Memory B cell (primary cell): ENCODE data around the gene LHFPL3.
"Not testable (repeated sequence)": the region's sequence is repeated elsewhere in the genome, so short reads cannot be mapped to it uniquely, and the experiment has no call there.

ENCODE experiments used
- ATAC-seq: fragments of 150-1000 bp; cut with Tn5 transposase; 2 replicates; pipeline ENCODE4 v1.10.0; 2021; ENCODE audit warnings: low read depth, mild to moderate bottlenecking, moderate library complexity
- DNase-seq, 2 donors: peaks; one replicate each; pipeline ENCODE4 v3.0.0; 2022; ENCODE audit warnings: low spot score in 2 of 2
- H3K27ac Mint-ChIP-seq: one replicate; pipeline ENCODE4 v1.8.0; 2022; ENCODE audit warnings: mild to moderate bottlenecking, moderate library complexity, mixed read lengths
- H3K27me3 Mint-ChIP-seq: one replicate; pipeline ENCODE4 v1.8.0; 2022; ENCODE audit warnings: mixed read lengths
- H3K36me3 Mint-ChIP-seq: one replicate; pipeline ENCODE4 v1.8.0; 2022; ENCODE audit warnings: mild to moderate bottlenecking, mixed read lengths
- H3K4me1 Mint-ChIP-seq: one replicate; pipeline ENCODE4 v1.8.0; 2022; ENCODE audit warnings: mixed read lengths
- H3K4me3 Mint-ChIP-seq: one replicate; pipeline ENCODE4 v1.8.0; 2022; ENCODE audit warnings: mild to moderate bottlenecking, moderate library complexity, mixed read lengths
- H3K9me3 Mint-ChIP-seq: one replicate; pipeline ENCODE4 v1.8.0; 2022; ENCODE audit warnings: mixed read lengths

LHFPL3 gene

DNA sequence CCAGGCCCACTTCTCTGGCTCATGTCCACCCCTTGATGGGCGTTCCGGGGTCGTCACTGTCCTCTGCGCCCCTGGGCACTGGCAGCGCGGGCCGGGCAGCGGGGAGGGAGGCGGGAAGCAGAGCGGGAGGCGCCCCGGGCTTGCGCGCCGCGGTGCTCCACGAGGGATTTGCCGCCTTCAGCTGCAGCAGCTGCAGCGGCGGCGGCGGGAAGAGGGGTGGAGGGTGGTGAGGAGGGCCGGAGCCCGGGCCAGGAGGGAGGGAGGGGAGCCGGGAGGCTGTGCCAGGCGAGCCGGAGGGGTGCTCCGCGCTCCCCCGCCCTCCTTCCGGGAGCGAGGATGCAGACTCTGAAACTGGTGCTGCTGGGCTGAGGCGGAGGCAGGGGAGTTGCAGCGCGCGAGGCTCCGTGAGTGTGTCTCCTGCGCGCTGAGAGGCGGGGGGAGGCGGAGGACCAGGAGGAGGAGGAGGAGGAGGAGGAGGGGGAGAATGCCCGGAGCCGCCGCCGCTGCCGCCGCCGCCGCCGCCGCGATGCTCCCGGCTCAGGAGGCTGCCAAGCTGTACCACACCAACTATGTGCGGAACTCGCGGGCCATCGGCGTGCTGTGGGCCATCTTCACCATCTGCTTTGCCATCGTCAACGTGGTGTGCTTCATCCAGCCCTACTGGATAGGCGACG lies at the start of gene LHFPL3:
Gene LHFPL3, plus strand, starts transcription at position 308 of the 674 bp plus-strand sequence.
- Mint-ChIP-seq H3K27me3 (peaks cover 19% of the 10 kb centered on the region), H3K4me1 (no peaks in the 10 kb centered on the region), H3K36me3 (no peaks in the 10 kb centered on the region), H3K9me3 (no peaks in the 10 kb centered on the region), H3K27ac (no peak within 1 kb of the TSS), H3K4me3 (no peak within 1 kb of the TSS)
- DNase-seq (no peak), ATAC-seq (no peak)

DNA sequence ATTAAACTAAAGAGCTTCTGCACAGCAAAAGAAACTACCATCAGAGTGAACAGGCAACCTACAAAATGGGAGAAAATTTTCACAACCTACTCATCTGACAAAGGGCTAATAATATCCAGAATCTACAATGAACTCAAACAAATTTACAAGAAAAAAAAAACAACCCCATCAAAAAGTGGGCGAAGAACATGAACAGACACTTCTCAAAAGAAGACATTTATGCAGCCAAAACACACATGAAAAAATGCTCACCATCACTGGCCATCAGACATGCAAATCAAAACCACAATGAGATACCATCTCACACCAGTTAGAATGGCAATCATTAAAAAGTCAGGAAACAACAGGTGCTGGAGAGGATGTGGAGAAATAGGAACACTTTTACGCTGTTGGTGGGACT lies 46.7 kb upstream of the LHFPL3 start:
- not testable (repeated sequence) for ATAC-seq, H3K4me3 Mint-ChIP-seq, H3K9me3 Mint-ChIP-seq, H3K27me3 Mint-ChIP-seq, H3K4me1 Mint-ChIP-seq, H3K27ac Mint-ChIP-seq, H3K36me3 Mint-ChIP-seq, DNase-seq

DNA sequence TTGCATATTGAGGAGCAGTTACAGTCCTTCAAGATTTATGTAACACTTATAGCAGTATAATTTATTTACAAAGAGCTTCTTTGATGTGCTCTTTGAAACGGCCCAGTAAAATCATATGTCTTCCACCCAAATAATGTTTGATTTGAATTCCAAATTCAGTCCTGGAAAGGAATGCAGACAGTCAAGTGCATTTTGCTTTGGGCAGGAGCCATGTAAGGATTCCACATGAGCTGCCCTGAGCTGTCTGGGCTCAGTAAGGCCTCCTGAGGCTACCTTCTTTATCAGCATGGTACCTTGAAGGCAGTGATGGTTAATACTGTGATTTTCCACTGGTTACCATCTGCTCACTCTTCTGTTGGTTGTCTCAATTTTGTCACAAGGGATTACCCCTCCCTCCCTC lies 41.6 kb upstream of the LHFPL3 start:
- no peaks in the 10 kb centered on the region for H3K4me1 Mint-ChIP-seq

DNA sequence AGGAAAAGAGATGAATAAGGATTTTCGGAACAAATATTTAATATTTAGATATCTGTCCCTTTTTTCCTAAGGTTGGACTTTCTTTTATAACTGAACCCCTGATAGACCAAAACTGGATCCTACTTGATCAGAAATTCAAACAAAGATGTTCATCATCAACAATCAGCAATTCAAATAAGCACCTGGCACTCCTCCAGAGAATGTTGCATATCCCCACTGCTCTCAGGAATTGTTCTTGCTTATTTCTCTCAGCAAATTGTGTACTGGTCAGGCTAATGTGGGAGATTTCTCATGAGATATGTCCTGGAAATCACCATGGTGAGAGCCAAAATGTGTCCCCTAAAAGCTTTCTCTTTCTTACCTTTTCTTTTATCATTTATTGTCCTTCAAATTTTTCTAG lies 40.3 kb upstream of the LHFPL3 start:
- ATAC-seq (no peak), DNase-seq (no peak)
- H3K27me3 Mint-ChIP-seq, result no peaks in the 10 kb centered on the region
- H3K4me3 Mint-ChIP-seq, result no peak overlapping the region
- H3K27ac Mint-ChIP-seq, result no peak overlapping the region
- H3K4me1 Mint-ChIP-seq, result no peaks in the 10 kb centered on the region
- H3K9me3 Mint-ChIP-seq, result no peaks in the 10 kb centered on the region
- H3K36me3 Mint-ChIP-seq, result no peaks in the 10 kb centered on the region

More for the DNA sequence above, 41.6 kb upstream of the LHFPL3 start:
- Mint-ChIP-seq H3K9me3 (no peaks in the 10 kb centered on the region), H3K27me3 (no peaks in the 10 kb centered on the region), H3K4me3 (no peak overlapping the region), H3K36me3 (no peaks in the 10 kb centered on the region), H3K27ac (no peak overlapping the region)
- ATAC-seq (no peak), DNase-seq (no peak)

DNA sequence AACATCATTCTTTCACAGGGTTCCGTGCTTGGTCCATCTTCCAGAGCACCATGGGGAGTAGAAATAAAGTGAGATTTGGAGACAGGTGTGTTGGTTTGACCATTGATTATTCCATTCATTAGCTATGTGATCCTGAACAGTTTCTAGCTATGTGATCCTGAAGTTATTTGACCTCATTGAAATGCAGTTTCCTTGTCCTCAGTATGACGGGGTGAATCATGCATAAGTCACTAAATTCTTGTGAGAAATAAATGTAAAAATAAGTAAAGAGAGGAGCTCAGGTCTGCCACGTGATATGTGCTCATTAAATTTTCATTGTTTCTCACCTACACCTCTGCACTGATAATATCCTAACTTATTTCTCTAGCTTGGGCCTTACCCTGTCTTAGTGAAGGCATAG lies 34.1 kb upstream of the LHFPL3 start:
- no peak for ATAC-seq
- peaks cover 9% of the 10 kb centered on the region for H3K27me3 Mint-ChIP-seq
- no peaks in the 10 kb centered on the region for H3K4me1 Mint-ChIP-seq
- no peak for DNase-seq
- no peak overlapping the region for H3K27ac Mint-ChIP-seq
- peaks cover 2% of the 10 kb centered on the region for H3K9me3 Mint-ChIP-seq
- no peaks in the 10 kb centered on the region for H3K36me3 Mint-ChIP-seq
- no peak overlapping the region for H3K4me3 Mint-ChIP-seq

DNA sequence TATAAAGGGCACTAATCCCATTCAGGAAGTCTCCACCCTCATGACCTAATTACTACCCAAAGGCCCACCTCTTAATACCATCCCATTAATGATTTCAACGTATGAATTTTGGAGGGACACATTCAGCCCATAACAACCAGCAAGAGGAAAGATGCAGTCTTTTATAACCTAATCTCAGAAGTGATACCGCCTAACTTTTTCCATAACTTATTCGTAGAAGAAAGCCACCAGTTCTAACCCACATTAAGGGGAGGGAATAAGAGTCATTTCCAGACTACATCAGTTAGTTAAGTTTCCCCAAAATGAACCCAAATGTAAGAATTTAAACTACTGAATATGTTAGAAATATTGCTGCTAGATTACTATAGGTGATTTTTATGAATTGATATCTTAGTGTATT lies 32.1 kb upstream of the LHFPL3 start:
- H3K9me3 Mint-ChIP-seq, result peaks cover 2% of the 10 kb centered on the region
- H3K27me3 Mint-ChIP-seq, result peaks cover 14% of the 10 kb centered on the region
- DNase-seq (no peak), ATAC-seq (no peak)
- H3K4me1 Mint-ChIP-seq, result no peaks in the 10 kb centered on the region
- no peaks in the 10 kb centered on the region for H3K36me3 Mint-ChIP-seq
- no peak overlapping the region for H3K4me3 Mint-ChIP-seq
- no peak overlapping the region for H3K27ac Mint-ChIP-seq

DNA sequence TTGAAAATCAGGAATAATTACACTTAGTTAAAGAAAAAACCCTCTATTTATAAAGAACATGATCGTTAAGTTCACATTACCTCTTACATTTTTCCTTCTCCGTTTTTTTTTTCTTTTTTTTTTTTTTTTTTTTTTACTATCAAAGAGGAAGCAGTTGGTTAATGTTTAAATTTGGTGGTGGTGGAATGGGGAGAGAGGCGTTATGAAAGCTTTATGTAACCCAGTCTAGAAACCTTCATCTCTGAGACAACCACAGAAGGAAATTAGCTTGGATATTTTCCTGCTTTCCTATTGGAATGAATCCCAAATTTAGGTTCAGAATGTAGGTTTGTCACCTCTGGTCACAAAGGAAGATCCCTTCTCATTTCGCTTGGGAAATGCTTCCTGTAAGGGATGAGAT lies 31.5 kb upstream of the LHFPL3 start:
- no peak overlapping the region for H3K27ac Mint-ChIP-seq
- H3K9me3 Mint-ChIP-seq, result peaks cover 2% of the 10 kb centered on the region
- ATAC-seq, result no peak
- H3K4me3 Mint-ChIP-seq, result no peak overlapping the region
- peaks cover 14% of the 10 kb centered on the region for H3K27me3 Mint-ChIP-seq
- no peak for DNase-seq
- no peaks in the 10 kb centered on the region for H3K36me3 Mint-ChIP-seq
- H3K4me1 Mint-ChIP-seq, result no peaks in the 10 kb centered on the region

DNA sequence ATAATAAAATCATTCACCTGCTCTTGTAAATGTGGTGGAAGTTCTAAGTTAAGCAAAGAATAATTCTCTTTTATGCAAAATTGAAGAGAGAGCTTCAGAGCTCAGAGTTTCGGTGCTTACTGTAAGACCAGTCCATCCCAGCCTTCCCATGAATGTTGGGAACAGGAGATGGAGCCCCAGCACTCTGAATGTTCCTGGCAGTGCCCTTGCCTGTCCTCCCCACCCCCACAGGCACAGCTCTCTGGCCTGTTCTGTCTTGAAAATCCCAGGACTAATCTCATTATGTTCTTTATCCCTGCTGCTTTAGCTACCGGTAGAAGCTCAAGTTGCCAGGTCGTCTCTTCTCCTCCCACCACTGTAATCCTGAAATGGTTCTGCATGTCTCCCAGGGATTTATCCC lies 29.1 kb upstream of the LHFPL3 start:
- Mint-ChIP-seq H3K4me3 (no peak overlapping the region), H3K27me3 (peaks cover 10% of the 10 kb centered on the region), H3K27ac (no peak overlapping the region), H3K36me3 (no peaks in the 10 kb centered on the region), H3K4me1 (no peaks in the 10 kb centered on the region), H3K9me3 (peaks cover 2% of the 10 kb centered on the region)
- DNase-seq, result no peak
- no peak for ATAC-seq

DNA sequence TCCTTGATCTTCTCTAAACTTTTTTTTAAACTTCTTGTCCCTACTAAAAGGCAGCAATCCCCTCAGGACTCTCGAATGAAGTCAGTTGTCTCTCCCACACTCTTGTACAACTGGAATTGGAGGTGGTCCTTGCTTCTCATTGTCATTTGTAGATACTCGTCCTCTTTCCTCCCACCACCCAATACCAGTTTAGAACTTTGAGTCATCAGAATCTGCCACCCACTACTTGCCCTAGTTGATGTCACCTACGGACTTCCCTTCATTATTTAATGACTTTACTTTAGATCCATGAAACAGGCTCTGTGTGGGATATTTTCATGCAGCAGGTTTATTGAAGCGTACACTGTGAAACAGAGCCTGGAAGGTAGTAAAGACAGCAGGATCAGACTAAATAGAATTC lies 28.6 kb upstream of the LHFPL3 start:
- H3K36me3 Mint-ChIP-seq, result no peaks in the 10 kb centered on the region
- DNase-seq (no peak), ATAC-seq (no peak)
- H3K4me3 Mint-ChIP-seq, result no peak overlapping the region
- H3K9me3 Mint-ChIP-seq, result peaks cover 2% of the 10 kb centered on the region
- H3K4me1 Mint-ChIP-seq, result no peaks in the 10 kb centered on the region
- H3K27ac Mint-ChIP-seq, result no peak overlapping the region
- peaks cover 9% of the 10 kb centered on the region for H3K27me3 Mint-ChIP-seq

DNA sequence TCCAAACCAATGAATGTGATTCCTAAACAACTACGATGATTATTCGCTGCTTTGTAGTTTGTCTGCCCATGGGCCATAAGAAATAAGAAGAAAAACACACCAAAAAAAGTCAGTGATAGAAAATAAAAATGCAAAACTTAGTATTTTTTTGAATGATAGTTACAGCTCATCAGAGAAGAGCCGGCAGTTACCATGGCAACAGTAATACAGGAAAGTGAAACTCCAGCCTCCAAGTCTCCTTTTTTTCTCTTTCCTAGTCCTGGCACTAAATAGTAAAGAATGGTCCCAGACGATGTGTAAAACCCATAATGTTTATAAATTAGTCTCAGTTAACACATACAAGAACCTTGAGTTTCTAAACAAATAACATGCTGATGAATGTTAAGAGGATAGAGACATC lies 21.6 kb upstream of the LHFPL3 start:
- H3K9me3 Mint-ChIP-seq, result no peaks in the 10 kb centered on the region
- no peaks in the 10 kb centered on the region for H3K27me3 Mint-ChIP-seq
- no peaks in the 10 kb centered on the region for H3K4me1 Mint-ChIP-seq
- DNase-seq (no peak), ATAC-seq (no peak)
- no peak overlapping the region for H3K4me3 Mint-ChIP-seq
- no peak overlapping the region for H3K27ac Mint-ChIP-seq
- H3K36me3 Mint-ChIP-seq, result no peaks in the 10 kb centered on the region

DNA sequence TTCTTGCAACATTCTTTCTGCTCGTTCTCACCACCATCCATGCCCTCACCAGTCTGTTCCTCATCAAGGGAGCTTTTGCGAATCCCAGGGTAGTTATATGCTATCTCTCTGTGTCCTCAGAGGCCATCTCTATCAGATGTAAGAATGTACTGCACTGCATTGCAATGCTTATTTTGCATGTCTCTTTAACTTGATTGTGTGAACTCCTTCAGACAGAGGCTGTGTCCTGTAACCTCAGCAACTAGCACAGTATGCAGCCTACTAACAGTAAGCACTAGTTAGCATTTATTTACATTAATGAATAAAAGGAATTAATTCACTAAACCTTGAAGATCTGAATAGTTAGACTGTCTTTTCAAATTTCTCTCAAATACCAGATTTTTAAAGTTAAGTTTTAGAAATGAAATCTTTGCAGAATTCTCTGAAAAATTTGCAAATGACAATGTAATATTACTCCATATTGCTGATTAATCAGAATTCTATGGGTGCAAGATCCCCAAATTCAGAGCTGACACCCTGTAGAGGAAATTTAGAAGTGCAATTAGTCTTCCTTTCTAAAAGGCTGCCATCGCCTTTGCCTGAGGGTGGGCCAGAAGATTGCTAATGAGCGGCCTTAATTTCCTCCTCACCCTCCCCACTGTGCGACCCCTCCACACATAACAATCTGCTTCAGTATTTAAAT lies 10.3 kb upstream of the LHFPL3 start:
- H3K27ac Mint-ChIP-seq, result no peak overlapping the region
- H3K27me3 Mint-ChIP-seq, result no peaks in the 10 kb centered on the region
- no peak for DNase-seq
- H3K4me3 Mint-ChIP-seq, result no peak overlapping the region
- H3K4me1 Mint-ChIP-seq, result no peaks in the 10 kb centered on the region
- ATAC-seq, result no peak
- H3K36me3 Mint-ChIP-seq, result no peaks in the 10 kb centered on the region
- peaks cover 16% of the 10 kb centered on the region for H3K9me3 Mint-ChIP-seq

DNA sequence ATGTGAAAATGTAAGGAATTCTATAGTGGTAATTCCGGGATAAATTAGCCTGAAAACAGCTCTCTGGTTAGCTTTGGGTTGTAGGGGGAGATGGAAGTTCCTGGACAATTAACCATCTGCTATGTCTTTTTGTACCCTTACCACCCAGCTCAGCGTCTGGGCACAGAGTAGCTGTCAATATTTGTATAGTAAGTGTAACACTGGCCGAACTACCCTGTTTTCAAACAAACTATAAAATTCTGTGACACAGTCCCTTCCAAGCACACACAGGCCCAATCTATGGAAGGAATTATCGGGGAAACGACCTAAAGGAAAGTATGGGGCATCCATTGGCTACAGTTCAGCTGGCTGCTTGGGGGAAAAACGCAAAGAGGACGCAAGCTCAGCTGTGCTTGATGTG lies 869 bp upstream of the LHFPL3 start:
- Mint-ChIP-seq H3K4me3 (no peak overlapping the region), H3K27me3 (peaks cover 18% of the 10 kb centered on the region), H3K36me3 (no peaks in the 10 kb centered on the region), H3K27ac (no peak overlapping the region), H3K4me1 (no peaks in the 10 kb centered on the region), H3K9me3 (no peaks in the 10 kb centered on the region)
- DNase-seq, result no peak
- no peak for ATAC-seq

DNA sequence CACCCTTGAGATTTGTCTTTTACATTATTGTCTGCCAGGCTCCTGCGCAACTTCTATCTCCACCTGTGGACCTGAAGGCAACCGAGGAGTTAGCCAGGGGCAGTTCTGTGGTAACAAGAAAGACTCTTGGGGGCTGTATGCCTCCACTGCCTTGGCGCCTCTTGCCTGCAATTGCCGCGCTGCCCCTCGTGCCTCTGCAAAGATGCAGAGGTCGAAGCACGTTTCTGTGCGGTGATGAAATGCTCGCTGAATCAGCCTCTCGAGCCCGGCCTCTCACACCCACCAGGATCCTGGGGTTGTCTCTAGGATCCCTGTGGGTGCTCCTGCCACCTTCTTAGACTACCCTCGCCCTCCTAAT lies 486 bp upstream of the LHFPL3 start:
- H3K4me3 Mint-ChIP-seq, result no peak overlapping the region
- H3K4me1 Mint-ChIP-seq, result no peaks in the 10 kb centered on the region
- peaks cover 19% of the 10 kb centered on the region for H3K27me3 Mint-ChIP-seq
- no peaks in the 10 kb centered on the region for H3K9me3 Mint-ChIP-seq
- no peak overlapping the region for H3K27ac Mint-ChIP-seq
- H3K36me3 Mint-ChIP-seq, result no peaks in the 10 kb centered on the region
- ATAC-seq, result no peak
- DNase-seq, result no peak

DNA sequence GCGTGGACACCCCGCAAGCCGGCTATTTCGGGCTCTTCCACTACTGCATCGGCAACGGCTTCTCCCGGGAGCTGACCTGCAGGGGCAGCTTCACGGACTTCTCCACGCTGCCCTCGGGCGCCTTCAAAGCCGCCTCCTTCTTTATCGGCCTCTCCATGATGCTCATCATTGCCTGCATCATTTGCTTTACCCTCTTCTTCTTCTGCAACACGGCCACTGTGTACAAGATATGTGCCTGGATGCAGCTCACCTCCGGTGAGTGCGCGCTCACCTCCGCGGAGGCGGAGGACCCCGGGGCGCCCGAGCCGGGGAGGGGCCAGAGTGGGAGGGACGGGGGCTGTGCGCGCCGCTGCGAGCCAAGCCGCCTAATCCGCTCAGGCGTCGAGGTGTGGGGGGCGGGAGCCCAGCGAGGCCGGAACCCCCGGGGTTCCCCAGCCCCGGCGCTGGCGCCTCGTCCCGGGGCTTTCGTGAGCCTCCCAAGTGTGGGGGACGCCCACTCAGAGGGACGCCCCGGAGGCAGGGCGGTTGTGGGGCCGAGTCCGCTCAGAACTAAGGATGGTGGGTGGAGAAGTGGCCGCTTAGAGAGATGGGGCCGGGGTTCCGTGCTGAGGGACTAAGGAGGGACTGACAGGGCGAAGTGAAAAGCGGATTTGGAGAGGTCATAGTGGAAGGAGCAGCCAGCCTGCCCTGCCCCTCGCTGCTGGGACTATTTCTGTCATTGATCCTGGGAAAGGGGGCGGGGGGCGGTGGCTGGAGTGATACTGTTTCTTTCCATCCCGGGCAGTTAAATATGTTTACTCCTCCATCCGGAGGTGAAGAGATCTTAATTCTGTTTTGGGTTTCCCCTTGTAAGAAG lies 795 bp downstream of the LHFPL3 start:
- Mint-ChIP-seq H3K27ac (no peak overlapping the region), H3K27me3 (peaks cover 19% of the 10 kb centered on the region), H3K9me3 (no peaks in the 10 kb centered on the region), H3K4me3 (no peak overlapping the region), H3K36me3 (no peaks in the 10 kb centered on the region), H3K4me1 (no peaks in the 10 kb centered on the region)
- no peak for ATAC-seq
- no peak for DNase-seq
